GM19193 (cell line): ENCODE measurements around the gene SHISAL2B.

Experiments
- POLR2A ChIP-seq: IDR thresholded peaks from 4 replicates; pipeline ENCODE4 v1.6.1; 2011; ENCODE audit not compliant: insufficient read depth, insufficient read length; ENCODE audit errors: extremely low read depth

Gene SHISAL2B

GRCh38 chr5:64759960-64760660 is 69.8 kb downstream of the SHISAL2B start:
- TF ChIP-seq POLR2A, result no peak

- TF ChIP-seq POLR2A, result no peak
Observed at GRCh38 chr5:64763948-64764503, 73.7 kb downstream of the SHISAL2B start.

- TF ChIP-seq POLR2A, result no peak
Observed at GRCh38 chr5:64765804-64766504, 75.7 kb downstream of the SHISAL2B start.

- no peak for TF ChIP-seq POLR2A
Observed at GRCh38 chr5:64766941-64767340, 76.6 kb downstream of the SHISAL2B start.
